Stimulated activated CD4-positive, alpha-beta T cell treated with anti-CD3 and anti-CD28 coated beads, Interleukin-15, amount 100 ng/mL, for 48 hours (primary cell): ENCODE results near the gene CDC14A.
"Not testable (repeated sequence)": the region's sequence is repeated elsewhere in the genome, so short reads cannot be mapped to it uniquely, and the experiment has no call there.

Experiments
- DNase-seq, 2 donors: peaks; one replicate each; pipeline ENCODE4 v3.0.0-alpha.2; 2020; ENCODE audit warnings: low read depth in 2 of 2

Gene CDC14A

DNA sequence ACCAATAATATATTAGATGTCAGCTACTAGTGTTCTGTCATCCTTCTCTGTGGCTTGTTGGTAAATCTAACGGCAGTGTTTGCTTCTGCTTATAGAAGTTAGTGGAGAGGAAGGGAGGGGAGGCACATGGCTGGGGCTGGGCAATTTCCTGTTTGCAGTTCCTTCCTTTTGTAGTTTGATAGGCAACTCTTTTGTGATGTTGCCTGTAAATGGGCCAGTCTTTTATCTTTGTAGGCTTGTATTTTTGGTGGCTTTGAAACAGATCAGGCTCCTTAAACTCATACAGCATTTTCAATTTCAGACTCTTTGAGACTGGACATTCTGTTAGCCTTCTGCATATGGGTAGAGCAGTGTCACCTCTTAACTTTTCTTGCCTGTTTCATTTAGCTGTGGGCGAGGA lies 48.1 kb downstream of the CDC14A start:
- DNase-seq, result no peak

DNA sequence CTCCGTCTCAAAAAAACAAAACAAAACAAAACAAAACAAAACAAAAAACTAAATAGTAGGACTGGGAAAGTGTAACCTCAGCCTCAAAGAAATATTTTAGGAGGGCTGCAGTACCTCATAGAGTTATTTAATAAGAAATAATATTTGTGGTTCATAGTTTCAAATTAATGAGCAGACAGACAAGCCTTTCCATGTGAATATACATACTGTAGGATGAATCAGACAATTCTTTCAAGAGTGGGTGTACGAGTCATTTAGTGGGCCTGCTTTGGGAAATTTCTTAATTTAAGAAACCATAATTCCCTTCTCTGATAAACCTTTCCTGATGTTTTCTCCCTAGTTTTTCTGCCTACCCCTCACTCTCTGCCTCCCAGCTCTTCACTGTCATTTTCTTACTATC lies 52.5 kb downstream of the CDC14A start:
- no peak for DNase-seq

DNA sequence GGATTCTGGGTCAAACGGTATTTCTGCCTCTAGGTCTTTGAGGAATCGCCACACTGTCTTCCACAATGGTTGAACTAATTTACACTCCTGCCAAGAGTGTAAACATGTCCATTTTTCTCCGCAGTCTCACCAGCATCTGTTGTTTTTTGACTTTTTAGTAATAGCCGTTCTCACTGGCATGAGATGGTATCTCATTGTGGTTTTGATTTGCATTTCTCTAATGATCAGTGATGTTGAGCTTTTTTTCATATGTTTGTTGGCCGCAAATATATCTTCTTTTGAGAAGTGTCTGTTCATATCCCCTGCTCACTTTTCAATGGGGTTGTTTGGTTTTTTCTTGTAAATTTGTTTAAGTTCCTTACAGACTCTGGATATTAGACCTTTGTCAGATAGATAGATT lies 53.6 kb downstream of the CDC14A start:
- not testable (repeated sequence) for DNase-seq

DNA sequence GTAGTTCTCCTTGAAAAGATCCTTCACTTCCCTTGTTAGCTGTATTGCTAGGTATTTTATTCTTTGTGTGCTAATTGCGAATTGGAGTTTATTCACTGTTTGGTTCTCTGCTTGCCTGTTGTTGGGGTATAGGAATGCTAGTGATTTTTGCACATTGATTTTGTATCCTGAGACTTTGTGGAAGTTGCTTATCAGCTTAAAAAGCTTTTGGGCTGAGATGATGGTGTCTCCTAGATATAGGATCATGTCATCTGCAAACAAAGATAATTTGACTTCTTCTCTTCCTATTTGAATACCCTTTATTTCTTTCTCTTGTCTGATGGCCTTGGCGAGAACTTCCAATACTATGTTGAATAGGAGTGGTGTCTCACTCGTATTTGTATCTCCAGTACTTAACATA lies 55.1 kb downstream of the CDC14A start:
- not testable (repeated sequence) for DNase-seq

DNA sequence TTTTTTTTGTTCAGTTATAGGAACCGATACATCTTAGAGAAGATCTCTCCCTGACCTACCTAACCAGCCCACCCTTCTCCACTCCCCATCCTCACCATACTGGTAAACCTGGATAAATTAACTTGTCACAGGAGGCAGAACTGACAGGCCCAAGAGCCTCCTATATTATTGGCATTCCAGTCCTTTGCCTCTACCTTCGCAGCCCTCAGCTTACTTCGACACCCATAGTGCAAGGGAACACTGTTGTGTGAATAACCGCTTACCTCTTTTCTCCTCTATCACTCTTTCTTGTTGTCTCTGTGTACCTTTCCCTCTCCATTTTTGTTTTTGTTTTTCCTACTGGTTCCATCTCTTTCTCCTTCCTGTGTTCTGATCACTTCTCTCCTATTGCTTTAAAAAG lies 58.7 kb downstream of the CDC14A start:
- DNase-seq, result no peak

DNA sequence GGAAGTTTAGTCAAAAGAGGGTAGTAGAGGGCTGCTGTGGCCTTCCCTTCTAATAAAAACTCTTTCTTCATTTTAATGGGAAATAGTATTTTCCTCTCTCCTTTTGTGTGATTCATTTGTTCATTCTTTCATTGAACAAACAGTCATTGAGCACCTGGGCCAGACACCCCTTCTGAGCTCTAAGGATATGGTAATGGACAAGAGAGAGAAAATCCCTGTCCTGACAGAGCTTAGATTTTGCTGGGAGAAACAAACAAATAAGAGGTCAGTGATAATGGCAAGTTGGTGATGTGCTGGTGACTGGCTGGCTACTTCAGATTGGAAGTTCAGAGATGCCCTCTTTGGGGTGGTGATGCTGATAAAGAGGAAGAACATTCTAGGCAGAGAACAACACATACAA lies 59.3 kb downstream of the CDC14A start:
- no peak for DNase-seq

DNA sequence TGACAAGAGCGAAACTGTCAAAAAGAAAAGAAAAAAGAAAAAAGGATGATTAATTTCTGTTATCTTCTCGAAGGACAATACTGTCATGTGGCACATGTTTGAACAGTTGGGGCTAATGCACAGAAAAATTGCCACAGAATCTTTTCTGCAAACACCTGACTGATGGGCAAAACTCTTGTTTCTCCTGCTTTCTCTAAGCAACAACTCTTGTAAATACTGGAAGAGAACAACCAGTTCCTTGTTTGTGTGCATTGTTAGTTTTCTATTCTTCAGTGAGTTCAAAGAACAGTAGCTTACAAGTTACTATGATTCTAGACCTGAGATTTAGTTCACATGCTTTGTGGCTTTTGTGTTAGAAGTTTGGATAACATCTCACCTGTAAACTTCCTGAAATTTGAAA lies 60.7 kb downstream of the CDC14A start:
- DNase-seq, result no peak

DNA sequence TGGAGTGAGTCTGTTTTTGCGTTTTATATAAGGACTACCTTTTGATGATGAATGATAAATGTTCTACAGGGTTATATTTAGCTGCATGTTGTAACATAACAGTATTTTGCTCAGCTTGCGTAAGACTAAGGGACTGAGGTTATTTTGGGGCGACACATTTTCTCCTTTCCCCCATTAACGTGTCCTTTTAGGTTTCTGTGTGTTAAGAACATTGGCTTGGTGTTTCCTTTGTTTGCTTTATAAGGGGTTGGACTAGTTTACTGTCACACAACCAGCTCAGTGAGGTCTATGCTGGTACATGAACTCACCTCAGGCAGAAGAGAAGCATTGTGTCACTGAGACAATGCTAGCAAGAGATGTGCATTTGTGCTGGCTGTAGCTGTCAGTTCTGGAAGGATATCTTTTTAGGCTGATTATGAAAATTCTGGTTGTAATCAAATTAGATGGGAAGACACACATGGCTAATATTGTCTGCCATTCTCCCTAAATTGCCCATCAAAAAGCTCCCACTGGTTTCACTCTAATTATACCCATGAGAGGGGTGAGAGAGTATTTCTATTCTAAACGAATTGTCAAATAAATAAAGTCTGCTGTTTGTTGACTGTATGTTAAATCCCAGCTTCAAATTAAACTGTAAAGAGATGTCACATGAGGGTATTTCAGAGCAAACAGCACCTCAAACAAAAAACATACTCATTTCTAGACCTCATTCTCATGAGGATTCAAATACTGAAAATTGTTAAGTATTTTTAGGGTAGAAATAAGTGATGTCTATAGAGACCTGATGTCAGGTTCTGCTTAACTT lies 62.6 kb downstream of the CDC14A start:
- DNase-seq, result no peak

DNA sequence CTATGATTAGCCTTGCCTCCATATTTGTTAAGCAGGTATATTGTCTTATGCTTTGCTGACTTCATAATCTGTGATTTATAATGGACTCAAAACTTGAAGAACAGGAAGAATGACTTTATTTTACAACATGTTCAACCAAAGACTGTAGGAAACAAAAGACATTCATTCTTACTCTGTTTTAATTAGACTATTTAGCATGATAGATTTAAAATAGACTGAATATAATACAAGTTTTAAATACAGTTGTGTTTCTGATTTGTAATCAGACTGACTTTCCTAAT lies 63.1 kb downstream of the CDC14A start:
- no peak for DNase-seq

DNA sequence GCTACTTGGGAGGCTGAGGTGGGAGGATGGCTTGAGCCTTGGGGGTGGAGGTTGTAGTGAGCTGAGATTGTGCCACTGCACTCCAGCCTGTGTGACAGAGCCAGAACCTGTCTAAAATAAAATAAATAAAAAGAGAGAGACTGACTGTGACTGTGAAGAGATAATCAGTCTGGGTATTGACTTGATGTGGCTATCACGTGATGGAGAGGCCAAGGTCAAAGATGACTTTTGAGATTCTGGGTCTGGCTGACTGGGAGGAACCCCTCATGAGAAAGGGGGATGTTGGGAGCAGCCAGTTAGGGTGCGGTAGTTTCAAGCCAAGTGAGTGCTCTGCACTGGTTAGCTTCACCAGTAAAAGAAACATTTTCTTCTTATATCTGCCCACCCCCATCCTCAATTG lies 66.8 kb downstream of the CDC14A start:
- no peak for DNase-seq

DNA sequence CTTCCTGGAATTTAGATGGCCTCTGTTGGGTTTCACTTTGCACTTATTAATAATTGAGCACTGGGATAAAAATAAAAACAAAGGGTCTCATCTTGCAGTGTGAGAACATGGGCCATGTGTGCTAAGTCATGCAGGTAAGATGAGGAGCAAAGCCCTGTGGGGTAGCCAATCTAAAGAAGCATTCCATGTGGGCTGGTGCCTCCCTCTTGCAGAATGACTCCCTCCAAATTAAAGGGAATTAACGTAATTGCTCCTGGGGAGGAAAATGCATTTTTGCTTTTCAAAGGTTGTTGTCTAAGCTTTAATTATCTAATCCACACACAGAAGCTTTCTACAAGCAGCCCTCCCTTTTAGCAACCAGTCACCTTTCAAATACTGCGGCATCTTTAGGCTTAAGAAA lies 69.8 kb downstream of the CDC14A start:
- no peak for DNase-seq

DNA sequence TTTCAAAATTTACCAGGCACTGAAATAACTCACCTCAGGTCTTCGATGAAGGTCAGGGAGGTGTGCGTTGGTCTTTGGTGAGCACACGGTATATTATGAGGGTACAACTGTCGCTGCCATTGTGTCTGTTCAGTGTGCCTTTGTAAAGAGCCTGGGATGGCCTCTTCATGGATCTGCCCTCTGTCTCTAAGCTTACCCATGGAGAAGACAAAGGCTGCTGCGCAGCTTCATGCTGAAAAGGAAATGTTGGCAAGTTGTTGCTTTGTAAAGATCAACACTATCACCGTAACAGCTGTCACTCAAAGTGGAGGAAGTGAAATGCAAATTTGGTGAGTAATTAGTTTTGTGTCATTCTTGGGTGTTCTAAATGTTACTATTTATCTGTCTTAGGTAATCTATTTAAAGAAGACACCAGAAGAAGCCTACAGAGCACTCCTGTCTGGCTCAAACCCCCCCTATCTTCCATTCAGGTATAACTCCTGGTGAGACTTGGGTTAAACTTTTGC lies 71.6 kb downstream of the CDC14A start:
- DNase-seq, result no peak

DNA sequence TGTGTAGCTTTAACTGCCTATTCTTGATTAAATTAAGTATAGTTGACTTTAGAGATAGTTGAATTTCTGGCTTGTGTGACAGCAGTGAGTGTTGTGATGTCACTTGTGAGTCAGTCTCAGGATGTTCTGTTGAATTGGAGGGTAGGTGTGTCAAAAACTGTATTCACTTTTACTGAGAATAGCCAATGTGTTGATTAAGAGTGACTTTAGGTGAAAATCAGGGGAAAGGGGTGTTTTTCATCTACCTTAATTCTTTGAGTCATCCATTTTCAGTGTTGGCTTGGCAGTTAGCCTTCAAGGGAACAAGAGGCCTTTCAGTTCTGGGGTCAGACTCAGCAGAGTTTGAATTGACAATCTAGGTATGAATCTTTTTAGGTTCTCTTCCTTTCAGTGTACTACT lies 75.9 kb downstream of the CDC14A start:
- DNase-seq, result no peak

DNA sequence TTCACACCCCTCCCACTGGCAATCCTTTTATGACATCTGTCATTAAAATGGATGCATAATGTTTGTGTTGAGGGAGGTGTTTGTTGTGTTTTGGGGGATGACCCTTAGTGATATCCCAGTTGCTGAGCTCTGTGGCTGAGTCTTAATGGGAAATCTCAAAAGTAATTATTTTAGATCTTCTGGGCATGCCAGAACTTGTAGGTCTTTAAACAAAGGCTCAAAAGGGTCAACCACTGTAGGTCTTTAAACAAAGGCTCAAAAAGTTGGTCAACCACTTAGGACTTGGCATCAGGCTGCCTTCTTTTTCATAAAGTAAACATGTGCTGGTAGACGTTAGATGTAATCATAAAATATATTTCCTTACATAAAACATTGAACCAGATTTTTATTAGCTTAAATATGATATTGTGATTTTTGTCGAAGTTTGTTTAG lies 78.0 kb downstream of the CDC14A start:
- no peak for DNase-seq

DNA sequence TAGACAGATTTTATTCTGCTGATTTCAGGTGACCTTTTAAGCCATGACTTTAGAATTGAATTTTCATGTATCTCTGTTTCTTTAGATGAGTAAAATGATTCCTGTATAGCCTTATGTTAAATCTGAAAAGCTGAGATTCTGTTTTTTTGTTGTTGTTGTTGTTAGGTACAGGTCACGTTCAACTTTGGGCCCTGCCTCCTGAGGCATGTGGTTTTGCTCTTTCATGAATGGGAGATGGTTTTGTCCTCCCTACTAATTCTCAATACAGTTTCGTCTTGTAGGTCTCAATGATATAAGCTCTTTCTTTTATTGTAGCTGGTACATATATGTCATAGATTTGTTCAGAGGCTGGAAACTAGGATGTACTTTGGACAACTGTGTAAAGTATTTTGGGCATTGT lies 79.6 kb downstream of the CDC14A start:
- no peak for DNase-seq

DNA sequence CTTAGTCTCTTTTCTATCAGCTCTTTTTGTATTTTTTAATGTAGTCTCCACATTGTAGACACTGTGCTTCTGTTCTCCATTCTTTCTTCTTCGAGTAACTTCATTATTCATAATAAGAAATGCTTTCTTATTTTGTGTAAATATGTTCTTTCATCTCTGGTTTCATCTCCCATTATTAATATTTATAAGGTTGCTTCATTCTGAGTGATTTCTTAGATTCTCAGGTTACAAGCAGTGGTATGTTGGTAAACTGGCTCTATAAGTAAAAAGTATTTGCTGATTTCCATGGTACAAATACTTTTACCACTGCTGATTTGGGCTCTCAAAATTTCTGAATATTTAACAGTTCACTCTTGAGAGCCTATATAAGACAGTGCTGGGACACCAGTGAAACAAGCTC lies 81.3 kb downstream of the CDC14A start:
- DNase-seq, result no peak

DNA sequence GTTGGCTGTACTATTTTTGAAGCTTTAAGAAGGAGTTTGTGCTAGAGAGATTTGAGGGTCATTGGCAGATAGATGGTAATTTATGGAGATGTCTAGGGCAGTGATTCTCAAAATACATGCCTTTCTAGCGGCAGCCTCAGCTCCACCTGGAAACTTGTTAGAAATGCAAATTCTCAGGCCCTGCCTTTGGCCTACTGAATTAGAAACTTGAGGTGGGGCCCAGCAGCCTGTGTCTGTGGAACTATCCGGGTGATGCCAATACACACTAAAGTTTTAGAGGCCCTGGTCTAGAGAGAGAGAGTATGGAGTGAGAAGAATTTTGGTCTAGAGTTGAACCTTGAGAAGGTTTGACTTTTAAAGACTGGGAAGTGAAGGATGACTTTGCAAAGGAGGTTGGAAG lies 82.5 kb downstream of the CDC14A start:
- no peak for DNase-seq

DNA sequence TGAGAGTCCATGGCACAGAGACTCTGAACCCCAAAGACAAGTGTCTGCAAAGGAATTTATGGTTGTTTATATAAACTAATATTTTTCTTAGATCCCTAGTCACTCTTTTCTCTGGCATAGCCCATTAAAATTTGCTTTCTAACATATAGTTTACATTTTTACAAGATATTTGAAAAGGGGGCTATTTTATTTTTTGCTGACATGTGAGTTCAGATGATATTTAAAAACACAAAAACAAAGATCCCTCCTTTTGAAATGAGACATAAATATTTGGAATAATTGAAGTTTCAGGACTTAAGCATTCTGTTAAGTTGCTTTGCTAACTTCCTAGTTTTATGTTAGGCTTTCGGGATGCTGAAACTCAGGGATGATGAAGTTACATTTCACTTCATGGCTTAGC lies 86.1 kb downstream of the CDC14A start:
- no peak for DNase-seq

DNA sequence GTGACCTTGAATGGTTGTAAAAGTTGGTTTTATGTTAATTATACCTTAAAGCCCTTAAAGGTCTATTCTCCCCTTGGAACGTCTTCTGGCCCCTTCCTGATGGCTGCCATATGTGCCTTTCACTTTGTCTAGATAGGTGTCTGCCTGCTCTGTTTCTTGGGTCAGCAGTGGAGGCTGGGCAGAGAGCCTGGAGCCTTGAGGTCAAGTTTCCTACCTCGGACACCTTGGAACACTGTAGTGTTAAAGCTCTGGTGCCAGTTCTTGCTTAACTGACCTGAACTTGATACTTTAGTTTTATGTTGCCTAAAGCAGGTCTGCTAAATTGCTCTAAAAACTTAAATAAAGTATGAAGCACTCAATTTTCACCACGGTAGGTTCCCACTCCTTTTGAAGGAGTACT lies 86.5 kb downstream of the CDC14A start:
- DNase-seq, result no peak

DNA sequence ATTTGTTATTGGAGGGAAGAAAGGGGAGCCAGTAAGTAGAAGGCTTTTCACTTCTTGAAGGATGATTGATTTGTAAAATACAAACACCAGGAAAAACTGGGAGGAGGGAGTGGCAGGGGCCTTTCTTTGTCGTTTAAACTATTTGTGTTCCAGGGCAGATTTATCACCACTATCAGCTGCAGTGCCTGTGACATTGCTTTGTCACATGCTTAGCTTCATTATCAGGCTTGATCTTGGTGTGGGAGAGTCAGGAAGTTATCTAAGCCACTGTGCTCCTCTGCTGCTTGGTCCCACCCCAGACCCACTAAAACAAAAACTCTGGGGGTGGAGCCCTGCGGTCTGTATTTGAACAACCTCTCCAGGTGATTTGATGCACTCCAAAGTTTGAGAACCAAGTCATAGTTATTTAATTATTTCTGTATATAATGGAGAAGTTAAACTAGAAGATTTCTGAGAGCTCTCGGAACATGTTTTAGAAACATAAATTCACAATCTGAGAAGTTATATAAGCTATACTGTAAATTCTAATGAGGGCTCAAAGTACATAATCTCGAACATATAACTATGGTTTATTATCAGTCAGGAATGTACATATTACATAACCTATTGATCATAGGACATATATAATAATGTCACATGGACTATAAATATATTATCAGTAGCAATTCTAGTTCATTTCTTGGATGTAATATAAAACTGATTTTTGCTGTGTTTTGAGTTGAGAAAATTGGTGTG lies 87.9 kb downstream of the CDC14A start:
- peak in 1 of 2 donors; percentile 68 for DNase-seq

DNA sequence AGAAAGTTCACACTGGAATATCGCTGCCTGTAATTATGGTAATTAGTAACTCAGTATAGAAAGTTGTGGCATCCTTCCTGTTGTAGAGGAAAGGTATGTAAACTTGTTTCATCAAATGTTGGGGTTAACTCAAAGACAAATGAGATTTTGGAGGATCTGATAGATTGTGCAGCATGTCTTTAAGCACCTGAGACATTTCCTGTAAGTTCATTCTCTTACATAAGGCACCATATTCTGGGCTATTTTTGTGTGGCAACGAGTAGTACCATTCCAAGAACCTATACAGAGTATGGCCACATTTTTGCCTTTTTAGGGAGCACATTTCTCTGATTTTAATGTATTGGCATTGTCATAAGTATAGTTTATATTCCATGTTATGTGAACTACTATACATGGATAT lies 88.8 kb downstream of the CDC14A start:
- no peak for DNase-seq

DNA sequence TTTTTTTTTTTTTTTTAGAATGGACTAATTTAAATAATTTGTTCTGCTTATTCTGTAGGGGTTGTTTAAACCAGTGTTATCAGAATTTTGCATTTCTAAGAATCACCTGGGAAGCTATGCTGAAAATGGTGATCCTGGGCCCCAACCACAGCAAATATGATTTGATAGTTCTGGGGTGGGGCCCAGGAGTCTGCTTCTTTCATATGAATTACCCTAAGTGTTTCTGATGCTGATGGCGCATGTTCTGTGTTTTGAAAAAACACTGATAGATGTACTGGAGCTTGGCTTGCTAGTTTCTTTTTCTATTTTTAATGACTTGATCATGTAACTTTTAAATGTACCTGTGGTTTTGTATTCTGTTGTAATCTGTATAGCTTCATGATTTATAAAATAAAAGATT lies 89.3 kb downstream of the CDC14A start:
- no peak for DNase-seq

DNA sequence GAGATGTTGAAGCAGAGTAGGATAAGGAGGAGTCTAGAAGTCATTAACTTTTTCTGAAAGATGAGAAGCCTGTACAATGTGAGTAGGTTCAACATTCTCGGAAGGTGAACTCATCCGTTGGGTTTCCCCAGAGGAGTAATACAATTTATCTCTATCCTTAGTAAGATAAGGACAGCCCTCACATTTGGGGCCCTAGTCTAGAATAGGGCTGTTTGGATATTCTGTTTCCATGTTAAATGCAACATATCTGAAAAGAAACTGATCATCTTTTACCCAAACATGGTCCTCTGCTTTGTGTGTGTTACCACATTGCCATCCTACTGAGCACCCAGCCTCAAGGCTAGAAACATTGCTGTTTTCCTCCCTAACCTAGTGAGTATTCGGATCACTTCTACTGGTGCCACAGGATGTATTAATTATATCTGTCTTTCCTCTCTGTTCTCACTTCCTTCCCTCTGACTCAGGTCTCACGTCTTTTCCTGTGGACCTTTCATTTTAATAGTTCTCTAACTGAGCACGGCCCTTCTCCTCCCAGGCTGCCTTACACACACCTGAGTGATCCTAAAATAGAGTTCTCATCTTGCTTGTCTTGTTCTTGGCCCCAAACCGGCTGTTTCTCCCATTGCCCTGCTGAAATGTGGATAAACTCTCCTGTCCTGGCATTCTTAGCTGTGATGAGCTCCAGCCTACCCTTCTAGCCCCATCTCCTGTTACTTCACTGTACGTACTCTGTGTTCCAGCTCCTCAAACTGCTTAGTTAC lies 91.7 kb downstream of the CDC14A start:
- no peak for DNase-seq
